WERI-Rb-1 (cell line): ENCODE data around the gene FOXI1.

ENCODE experiments used
- DNase-seq: peaks from one replicate; pipeline ENCODE4 v3.0.0-alpha.2; 2020
- H3K27ac ChIP-seq: fragments of 250-450 bp; sonication (Bioruptor Pico); 2 replicates; pipeline ENCODE4 v1.5.1; 2020; ENCODE audit warnings: mild to moderate bottlenecking, moderate library complexity
- H3K27me3 ChIP-seq: fragments of 250-450 bp; sonication (Bioruptor Pico); 2 replicates; pipeline ENCODE4 v1.5.1; 2021; ENCODE audit warnings: mild to moderate bottlenecking, low read depth, moderate library complexity; ENCODE audit not compliant: insufficient read depth, severe bottlenecking
- H3K36me3 ChIP-seq: fragments of 250-450 bp; sonication (Bioruptor Pico); 2 replicates; pipeline ENCODE4 v1.5.1; 2020; ENCODE audit warnings: mild to moderate bottlenecking, moderate library complexity
- H3K4me3 ChIP-seq: 2 replicates; pipeline ENCODE4 v1.5.1; 2011; ENCODE audit warnings: low read depth, mild to moderate bottlenecking, control low read depth, low read length
- H3K9me3 ChIP-seq: fragments of 250-450 bp; sonication (Bioruptor Pico); 2 replicates; pipeline ENCODE4 v1.5.1; 2021; ENCODE audit warnings: mild to moderate bottlenecking, moderate library complexity; ENCODE audit not compliant: severe bottlenecking
- TF ChIP-seq, protein P1 (sequence below): IDR thresholded peaks from 2 replicates; pipeline ENCODE4 v1.5.1; 2011; ENCODE audit warnings: low read depth, mild to moderate bottlenecking, control low read depth, inconsistent platforms, low read length

Gene FOXI1

DNA sequence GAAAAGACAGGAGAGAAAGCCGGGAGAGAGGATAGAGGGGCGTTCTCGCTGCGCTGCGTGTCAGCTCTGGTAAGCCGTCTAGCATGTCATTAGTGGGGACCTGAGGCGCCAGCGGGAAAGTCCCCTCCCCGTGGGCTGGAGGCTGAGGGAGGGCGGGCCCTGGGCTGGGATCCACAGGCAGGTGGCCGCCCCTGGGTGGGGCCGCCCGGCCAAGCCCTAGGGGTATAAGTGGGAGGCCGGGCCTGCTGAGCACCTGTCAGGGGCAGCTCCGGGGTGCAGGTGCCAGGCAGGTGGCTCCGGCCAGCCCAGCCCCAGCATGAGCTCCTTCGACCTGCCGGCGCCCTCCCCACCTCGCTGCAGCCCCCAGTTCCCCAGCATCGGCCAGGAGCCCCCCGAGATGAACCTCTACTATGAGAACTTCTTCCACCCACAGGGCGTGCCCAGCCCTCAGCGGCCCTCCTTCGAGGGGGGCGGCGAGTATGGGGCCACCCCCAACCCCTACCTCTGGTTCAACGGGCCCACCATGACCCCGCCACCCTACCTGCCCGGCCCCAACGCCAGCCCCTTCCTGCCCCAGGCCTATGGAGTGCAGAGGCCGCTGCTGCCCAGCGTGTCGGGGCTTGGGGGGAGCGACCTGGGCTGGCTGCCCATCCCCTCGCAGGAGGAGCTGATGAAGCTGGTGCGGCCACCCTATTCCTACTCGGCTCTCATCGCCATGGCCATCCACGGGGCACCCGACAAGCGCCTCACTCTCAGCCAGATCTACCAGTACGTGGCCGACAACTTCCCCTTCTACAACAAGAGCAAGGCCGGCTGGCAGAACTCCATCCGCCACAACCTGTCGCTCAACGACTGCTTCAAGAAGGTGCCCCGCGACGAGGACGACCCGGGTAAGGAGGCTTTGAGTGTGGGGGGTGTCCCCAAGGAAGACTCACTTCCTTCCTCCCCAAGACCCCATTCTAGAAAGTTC lies at the start of gene FOXI1:
TSS of gene FOXI1 (plus strand) at position 256 of the 970 bp plus-strand sequence. CDS start at position 317, 61 bp downstream.
- DNase-seq = no peak
- H3K9me3 ChIP-seq = no peaks in the 10 kb centered on the region
- no peaks in the 10 kb centered on the region for H3K36me3 ChIP-seq
- TF ChIP-seq, protein P1, sequence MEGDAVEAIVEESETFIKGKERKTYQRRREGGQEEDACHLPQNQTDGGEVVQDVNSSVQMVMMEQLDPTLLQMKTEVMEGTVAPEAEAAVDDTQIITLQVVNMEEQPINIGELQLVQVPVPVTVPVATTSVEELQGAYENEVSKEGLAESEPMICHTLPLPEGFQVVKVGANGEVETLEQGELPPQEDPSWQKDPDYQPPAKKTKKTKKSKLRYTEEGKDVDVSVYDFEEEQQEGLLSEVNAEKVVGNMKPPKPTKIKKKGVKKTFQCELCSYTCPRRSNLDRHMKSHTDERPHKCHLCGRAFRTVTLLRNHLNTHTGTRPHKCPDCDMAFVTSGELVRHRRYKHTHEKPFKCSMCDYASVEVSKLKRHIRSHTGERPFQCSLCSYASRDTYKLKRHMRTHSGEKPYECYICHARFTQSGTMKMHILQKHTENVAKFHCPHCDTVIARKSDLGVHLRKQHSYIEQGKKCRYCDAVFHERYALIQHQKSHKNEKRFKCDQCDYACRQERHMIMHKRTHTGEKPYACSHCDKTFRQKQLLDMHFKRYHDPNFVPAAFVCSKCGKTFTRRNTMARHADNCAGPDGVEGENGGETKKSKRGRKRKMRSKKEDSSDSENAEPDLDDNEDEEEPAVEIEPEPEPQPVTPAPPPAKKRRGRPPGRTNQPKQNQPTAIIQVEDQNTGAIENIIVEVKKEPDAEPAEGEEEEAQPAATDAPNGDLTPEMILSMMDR = no peak
- peaks cover 87% of the 10 kb centered on the region for H3K27me3 ChIP-seq
- H3K27ac ChIP-seq = no peak within 1 kb of the TSS
- H3K4me3 ChIP-seq = no peak within 1 kb of the TSS

DNA sequence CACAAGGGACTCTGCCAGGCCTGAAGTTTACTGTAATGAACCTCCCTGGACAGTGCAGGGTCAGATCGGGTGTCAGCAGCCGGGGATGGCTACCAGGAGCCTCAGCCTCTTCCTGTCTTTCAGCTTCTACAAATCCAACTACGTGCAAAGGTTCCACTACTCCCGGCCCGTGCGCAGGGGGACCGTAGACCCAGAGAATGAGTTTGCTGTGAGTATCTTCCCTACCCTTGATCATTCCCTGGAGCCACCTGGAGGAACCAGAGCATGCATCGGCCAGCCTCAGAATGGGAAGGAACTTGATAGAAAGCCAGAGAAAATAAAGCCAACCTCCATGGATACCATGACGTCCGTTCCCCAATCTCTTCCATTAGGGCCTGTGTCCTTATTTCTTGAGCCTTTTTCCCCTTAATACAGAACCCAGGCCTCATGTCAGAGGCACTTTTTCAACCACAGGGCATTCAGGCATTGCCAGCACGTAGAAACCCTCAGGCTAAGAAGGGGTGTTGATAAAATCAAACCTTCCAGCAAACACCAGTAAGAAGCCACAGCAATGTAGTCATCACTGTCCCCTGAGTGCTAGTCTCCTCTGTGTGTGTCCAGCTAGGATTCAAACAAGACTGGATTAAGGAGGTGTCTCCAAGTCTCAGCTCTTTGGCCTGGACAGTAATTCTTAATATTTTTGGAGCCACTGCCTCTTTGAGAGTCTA lies 49.0 kb upstream of the FOXI1 start:
- no peak for DNase-seq
- H3K4me3 ChIP-seq = no peak overlapping the region
- no peaks in the 10 kb centered on the region for H3K36me3 ChIP-seq
- H3K27me3 ChIP-seq = peaks cover 75% of the 10 kb centered on the region
- H3K27ac ChIP-seq = no peak overlapping the region
- TF ChIP-seq, protein P1 = no peak
- H3K9me3 ChIP-seq = no peaks in the 10 kb centered on the region

DNA sequence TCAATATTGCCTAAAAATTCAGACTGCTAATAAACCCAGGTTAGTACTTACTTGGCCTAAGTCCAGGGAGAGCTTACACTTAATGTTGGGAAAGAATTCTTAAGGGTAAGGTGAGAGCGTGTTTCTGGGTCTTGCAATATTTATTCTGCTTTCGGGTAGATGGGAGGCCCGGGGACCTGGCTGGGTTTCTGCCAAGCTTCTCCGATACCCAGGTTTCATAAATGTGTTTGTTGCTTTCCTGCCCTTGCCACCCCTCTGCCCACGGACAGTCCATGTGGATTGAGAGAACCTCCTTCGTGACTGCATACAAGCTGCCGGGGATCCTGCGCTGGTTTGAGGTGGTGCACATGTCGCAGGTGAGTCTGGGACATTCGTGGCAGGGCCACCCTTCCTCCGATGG lies 48.4 kb upstream of the FOXI1 start:
- no peak for DNase-seq
- no peak overlapping the region for H3K4me3 ChIP-seq
- peaks cover 72% of the 10 kb centered on the region for H3K27me3 ChIP-seq
- TF ChIP-seq, protein P1 = no peak
- H3K27ac ChIP-seq = no peak overlapping the region
- no peaks in the 10 kb centered on the region for H3K9me3 ChIP-seq
- H3K36me3 ChIP-seq = no peaks in the 10 kb centered on the region

DNA sequence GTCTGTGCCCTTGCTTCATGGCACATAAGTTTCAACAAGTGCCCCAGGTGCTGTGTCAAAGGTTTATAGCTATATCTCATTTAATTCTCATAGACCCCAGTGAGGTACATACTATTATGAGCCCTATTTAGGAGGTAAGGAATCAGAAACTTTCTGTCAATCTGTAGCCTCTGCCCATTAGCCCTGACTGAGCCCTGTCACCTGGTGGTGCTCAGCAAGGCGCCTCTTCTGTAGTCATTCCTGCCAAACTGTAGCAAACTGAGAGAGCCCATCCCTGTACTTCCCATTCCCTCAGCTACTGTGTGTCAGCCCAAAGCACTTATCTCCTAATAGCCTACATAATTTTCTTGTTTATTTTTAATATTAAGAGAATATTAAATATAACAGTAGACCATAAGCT lies 46.5 kb upstream of the FOXI1 start:
- TF ChIP-seq, protein P1 = no peak
- Histone ChIP-seq H3K9me3 (no peaks in the 10 kb centered on the region), H3K27ac (no peak overlapping the region), H3K27me3 (peaks cover 62% of the 10 kb centered on the region), H3K36me3 (no peaks in the 10 kb centered on the region), H3K4me3 (no peak overlapping the region)
- no peak for DNase-seq

DNA sequence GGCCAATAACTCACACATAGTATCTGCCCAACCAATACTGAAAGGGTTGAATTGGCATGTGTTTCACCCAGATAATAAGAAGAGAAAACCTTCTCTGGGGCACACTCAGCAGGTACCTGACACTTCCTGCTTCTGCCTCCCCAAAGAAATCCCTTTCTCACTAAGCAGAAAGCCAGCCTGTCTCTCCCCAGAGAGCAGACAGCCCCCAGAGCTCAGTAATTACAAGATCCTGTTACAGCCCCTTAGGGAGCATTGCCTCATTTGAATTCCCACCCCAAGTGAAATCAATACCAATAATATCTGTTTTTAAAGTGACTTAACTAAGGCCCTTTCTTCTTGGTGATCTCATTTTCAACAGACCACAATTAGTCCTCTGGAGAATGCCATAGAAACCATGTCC lies 38.5 kb upstream of the FOXI1 start:
- no peak for DNase-seq
- TF ChIP-seq, protein P1 = no peak
- Histone ChIP-seq H3K4me3 (no peak overlapping the region), H3K27me3 (peaks cover 69% of the 10 kb centered on the region), H3K27ac (no peak overlapping the region), H3K9me3 (no peaks in the 10 kb centered on the region), H3K36me3 (no peaks in the 10 kb centered on the region)
